GM20431 (cell line): Measurements from ENCODE around the gene CWF19L2.

Source experiments
- in situ Hi-C: fragments of 300-500 bp; cut with MseI, MboI; formaldehyde crosslinking; loops from one replicate; pipeline ENCODE4 v1.15.0; 2020; ENCODE audit warnings: low sequenced_read_pairs; ENCODE audit not compliant: unreplicated experiment

Gene CWF19L2

DNA sequence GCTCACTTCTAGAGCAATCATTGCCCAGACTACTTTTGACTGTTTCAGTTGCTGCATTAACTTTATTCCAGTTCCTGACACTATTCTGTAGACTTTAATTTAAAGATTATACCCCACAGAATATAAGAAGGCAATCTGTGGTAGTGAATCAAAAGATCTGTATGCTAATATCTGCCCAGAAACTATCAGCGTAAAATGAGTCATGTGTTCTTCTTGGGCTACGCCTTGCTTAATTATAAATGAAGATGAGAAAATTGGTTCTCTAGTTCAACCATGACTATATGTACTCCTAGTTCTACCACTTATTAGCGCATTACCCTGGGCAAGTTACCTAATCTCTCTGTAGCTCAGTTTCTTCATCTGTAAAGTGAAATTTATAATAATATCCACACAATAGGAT lies 128.5 kb downstream of the CWF19L2 start:
- in situ Hi-C loops = no loop called here

GRCh38 chr11:107316426-107316825 lies 141.2 kb downstream of the CWF19L2 start:
- in situ Hi-C loops = no loop called here

- in situ Hi-C loops = no loop called here
Measured at GRCh38 chr11:107307991-107308390, 149.6 kb downstream of the CWF19L2 start.

GRCh38 chr11:107301878-107302277 lies 155.7 kb downstream of the CWF19L2 start:
- in situ Hi-C loops = no loop called here

DNA sequence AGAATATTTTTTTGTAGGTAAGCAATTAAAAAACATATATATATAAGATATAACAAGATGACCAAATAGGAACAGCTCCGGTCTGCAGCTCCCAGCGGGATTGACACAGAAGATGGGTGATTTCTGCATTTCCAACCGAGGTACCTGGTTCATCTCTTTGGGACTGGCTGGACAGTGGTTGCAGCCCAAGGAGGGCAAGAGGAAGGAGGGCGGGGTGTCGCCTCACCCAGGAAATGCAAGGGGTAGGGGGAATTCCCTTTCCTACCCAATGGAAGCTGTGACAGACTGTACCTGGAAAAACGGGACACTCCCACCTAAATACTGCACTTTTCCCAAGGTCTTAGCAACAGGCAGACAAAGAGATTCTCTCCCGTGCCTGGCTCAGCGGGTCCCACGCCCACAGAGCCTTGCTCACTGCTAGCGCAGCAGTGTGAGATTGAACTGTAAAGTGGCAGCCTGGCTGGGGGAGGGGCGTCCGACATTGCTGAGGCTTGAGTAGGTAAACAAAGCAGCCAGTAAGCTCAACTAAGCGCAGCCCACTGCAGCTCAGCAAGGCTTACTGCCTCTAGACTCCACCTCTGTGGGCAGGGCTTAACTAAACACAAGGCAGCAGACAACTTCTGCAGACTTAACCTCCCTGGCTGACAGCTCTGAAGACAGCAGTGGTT lies 163.8 kb downstream of the CWF19L2 start:
- in situ Hi-C loops = no loop called here

- in situ Hi-C loops = no loop called here
Measured at GRCh38 chr11:107282195-107282594, 175.4 kb downstream of the CWF19L2 start.
